Activated CD4-positive, alpha-beta T cell treated with anti-CD3 and anti-CD28 coated beads for 36 hours (primary cell): ENCODE results near the gene CDNF. TPM values are rescaled to one million over a fixed set of nuclear protein-coding genes. Genes with fewer than 3 reads are reported as not detected.
"Not testable (repeated sequence)": the region's sequence is repeated elsewhere in the genome, so short reads cannot be mapped to it uniquely, and the experiment has no call there.

Experiments
- ATAC-seq: fragments of 200-7000 bp; cut with Tn5 transposase; one replicate; pipeline ENCODE4 v1.10.0; 2021; ENCODE audit warnings: mild to moderate bottlenecking, moderate library complexity
- CTCF ChIA-PET: fragments of 350-600 bp; sonication (Branson Sonifier 250); formaldehyde crosslinking; loops from one replicate; lab custom pipeline; 2021; ENCODE audit warnings: antibody characterized with exemption; lab: Charles Lee
- POLR2A ChIA-PET: fragments of 350-600 bp; sonication (Branson Sonifier 250); formaldehyde crosslinking; loops from one replicate; lab custom pipeline; 2021; ENCODE audit warnings: antibody characterized with exemption, inconsistent platforms; lab: Charles Lee
- DNase-seq: peaks from one replicate; pipeline ENCODE4 v3.0.0-alpha.2; 2020
- H3K27ac Mint-ChIP-seq: one replicate; pipeline ENCODE4 v1.8.0; 2021; ENCODE audit warnings: mixed read lengths
- H3K27me3 Mint-ChIP-seq: one replicate; pipeline ENCODE4 v1.8.0; 2021; ENCODE audit warnings: mixed read lengths
- H3K36me3 Mint-ChIP-seq: one replicate; pipeline ENCODE4 v1.8.0; 2021; ENCODE audit warnings: low read depth, mixed read lengths
- H3K4me1 Mint-ChIP-seq: one replicate; pipeline ENCODE4 v1.8.0; 2021; ENCODE audit warnings: mixed read lengths
- H3K4me3 Mint-ChIP-seq: one replicate; pipeline ENCODE4 v1.8.0; 2021; ENCODE audit warnings: mild to moderate bottlenecking, moderate library complexity, mixed read lengths
- H3K9me3 Mint-ChIP-seq: one replicate; pipeline ENCODE4 v1.8.0; 2021; ENCODE audit warnings: low read depth, mixed read lengths
- intact Hi-C, 2 experiments: fragments of 100-400 bp; cut with DNase I in 1 of 2; cut with micrococcal nuclease in 1 of 2; formaldehyde crosslinking; loops; one replicate each; pipeline versions ENCODE4 v1.14.2 to v1.15.1; 2022 to 2024; cut with DNase I, micrococcal nuclease
- total RNA-seq, 2 experiments: library from RNA; stranded (reverse); gene quantifications; one replicate each; pipeline ENCODE4 v1.2.3, GENCODE V29; 2021

Gene CDNF
- total RNA-seq, 2 experiments from 2014 or later, result 2.5 to 2.7 TPM

DNA sequence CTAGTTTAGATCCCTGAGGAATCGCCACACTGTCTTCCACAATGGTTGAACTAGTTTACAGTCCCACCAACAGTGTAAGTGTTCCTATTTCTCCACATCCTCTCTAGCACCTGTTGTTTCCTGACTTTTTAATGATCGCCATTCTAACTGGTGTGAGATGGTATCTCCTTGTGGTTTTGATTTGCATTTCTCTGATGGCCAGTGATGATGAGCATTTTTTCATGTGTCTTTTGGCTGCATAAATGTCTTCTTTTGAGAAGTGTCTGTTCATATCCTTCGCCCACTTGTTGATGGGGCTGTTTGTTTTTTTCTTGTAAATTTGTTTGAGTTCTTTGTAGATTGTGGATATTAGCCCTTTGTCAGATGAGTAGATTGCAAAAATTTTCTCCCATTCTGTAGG, 27.0 kb upstream of the CDNF start:
- H3K9me3 Mint-ChIP-seq, H3K27me3 Mint-ChIP-seq, ATAC-seq, POLR2A ChIA-PET, H3K4me3 Mint-ChIP-seq, H3K27ac Mint-ChIP-seq, DNase-seq, H3K4me1 Mint-ChIP-seq, intact Hi-C loops: not testable (repeated sequence)
- peaks cover 45% of the 10 kb centered on the region for H3K36me3 Mint-ChIP-seq
- CTCF ChIA-PET, result interaction anchor here (0.6 kb wide), 1 partner anchor 18 kb away, joined by 5 read pairs; no protein-coding TSS in a partner anchor

DNA sequence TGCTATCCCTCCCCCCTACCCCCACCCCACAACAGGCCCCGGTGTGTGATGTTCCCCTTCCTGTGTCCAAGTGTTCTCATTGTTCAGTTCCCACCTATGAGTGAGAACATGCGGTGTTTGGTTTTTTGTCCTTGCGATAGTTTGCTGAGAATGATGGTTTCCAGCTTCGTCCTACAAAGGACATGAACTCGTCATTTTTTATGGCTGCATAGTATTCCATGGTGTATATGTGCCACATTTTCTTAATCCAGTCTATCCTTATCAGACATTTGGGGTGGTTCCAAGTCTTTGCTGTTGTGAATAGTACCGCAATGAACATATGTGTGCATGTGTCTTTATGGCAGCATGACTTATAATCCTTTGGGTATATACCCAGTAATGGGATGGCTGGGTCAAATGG, 26.6 kb upstream of the CDNF start:
- H3K27me3 Mint-ChIP-seq, CTCF ChIA-PET, H3K4me1 Mint-ChIP-seq, POLR2A ChIA-PET, DNase-seq, H3K4me3 Mint-ChIP-seq, H3K9me3 Mint-ChIP-seq, H3K27ac Mint-ChIP-seq, intact Hi-C loops, ATAC-seq: not testable (repeated sequence)
- peaks cover 42% of the 10 kb centered on the region for H3K36me3 Mint-ChIP-seq

DNA sequence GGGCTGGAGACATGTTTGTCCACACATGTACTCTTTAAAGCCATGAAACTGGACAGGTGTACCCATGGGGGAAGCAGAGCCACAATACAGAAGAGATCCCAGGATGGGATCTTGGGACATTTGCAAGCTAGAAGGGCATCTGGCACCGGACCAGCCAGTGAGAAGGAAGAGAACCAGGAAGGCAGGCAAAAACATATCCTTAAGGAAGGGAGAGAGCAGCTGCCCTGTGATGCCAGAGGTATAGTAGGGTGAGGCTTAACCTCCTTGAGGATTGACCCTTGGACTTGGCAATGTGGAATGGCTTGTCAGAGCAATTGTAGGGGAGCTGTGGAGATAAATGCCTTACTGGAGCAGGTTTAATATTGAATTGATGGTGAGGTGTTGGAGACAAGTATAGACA, 23.0 kb upstream of the CDNF start:
- H3K36me3 Mint-ChIP-seq, result peaks cover 44% of the 10 kb centered on the region
- ATAC-seq (no peak), DNase-seq (no peak)
- H3K27ac Mint-ChIP-seq, result no peak overlapping the region
- intact Hi-C loops, result no loop called here
- H3K4me1 Mint-ChIP-seq, result no peaks in the 10 kb centered on the region
- H3K4me3 Mint-ChIP-seq, result no peak overlapping the region
- CTCF ChIA-PET, result interaction anchor here (0.5 to 1.0 kb wide), 3 partner anchors 11 to 574 kb away, joined by 3 to 4 read pairs (median 3); no protein-coding TSS in a partner anchor
- no peaks in the 10 kb centered on the region for H3K27me3 Mint-ChIP-seq
- POLR2A ChIA-PET, result interaction anchor here (0.6 kb wide), 1 partner anchor 17 kb away, joined by 3 read pairs; no protein-coding TSS in a partner anchor
- H3K9me3 Mint-ChIP-seq, result no peaks in the 10 kb centered on the region

DNA sequence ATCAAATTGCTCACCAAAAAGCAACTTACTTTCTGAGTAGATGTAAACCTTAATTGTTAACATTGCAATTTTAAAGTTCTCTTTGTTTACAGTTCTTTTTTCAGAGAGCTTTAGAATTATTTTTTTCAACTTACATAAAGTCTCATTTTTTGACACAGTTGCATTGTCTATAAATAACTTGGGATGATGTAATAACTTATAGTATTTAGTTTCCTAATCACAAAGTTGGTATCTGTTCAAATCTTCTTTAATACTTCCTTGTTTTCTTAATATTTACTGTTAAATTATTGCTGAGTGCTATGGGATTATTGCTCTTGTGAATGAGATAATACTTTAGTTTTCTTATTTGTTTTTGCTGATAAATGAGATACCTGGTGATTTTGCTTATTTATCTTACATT, 21.9 kb upstream of the CDNF start:
- DNase-seq, result no peak
- H3K27me3 Mint-ChIP-seq, result no peaks in the 10 kb centered on the region
- H3K4me1 Mint-ChIP-seq, result no peaks in the 10 kb centered on the region
- intact Hi-C loops, result no loop called here
- H3K4me3 Mint-ChIP-seq, result no peak overlapping the region
- H3K27ac Mint-ChIP-seq, result no peak overlapping the region
- POLR2A ChIA-PET, result no interaction called here
- H3K9me3 Mint-ChIP-seq, result no peaks in the 10 kb centered on the region
- CTCF ChIA-PET, result interaction anchor here (1.0 to 1.5 kb wide), 3 partner anchors 10 to 93 kb away, joined by 3 to 4 read pairs (median 3); no protein-coding TSS in a partner anchor
- H3K36me3 Mint-ChIP-seq, result peaks cover 37% of the 10 kb centered on the region
- no peak for ATAC-seq

DNA sequence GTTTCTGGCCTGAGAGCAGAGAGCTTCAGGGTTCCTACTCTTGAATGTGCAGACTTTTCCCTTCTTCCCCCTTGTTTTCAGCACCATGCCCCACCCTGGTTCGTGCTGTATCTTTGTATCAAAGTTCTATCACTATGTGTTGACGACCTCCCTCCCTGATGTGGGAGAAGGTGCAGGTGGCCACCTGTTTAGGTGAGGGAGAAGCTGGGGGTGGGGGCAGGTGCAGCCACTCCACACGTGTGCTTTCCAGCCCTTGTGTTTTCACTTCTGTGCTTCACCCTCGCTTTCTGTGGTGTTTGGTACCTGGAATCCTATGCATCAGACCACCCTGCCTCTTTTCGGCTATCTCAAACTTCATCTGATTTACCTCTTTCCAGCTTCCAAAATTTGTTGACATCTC, 21.2 kb upstream of the CDNF start:
- Mint-ChIP-seq H3K27me3 (no peaks in the 10 kb centered on the region), H3K4me1 (no peaks in the 10 kb centered on the region), H3K9me3 (no peaks in the 10 kb centered on the region), H3K4me3 (no peak overlapping the region), H3K36me3 (peaks cover 38% of the 10 kb centered on the region), H3K27ac (no peak overlapping the region)
- POLR2A ChIA-PET, result no interaction called here
- CTCF ChIA-PET, result interaction anchor here (1.0 to 1.5 kb wide), 3 partner anchors 11 to 94 kb away, joined by 3 to 4 read pairs (median 3); no protein-coding TSS in a partner anchor
- intact Hi-C loops, result no loop called here
- no peak for ATAC-seq
- no peak for DNase-seq

DNA sequence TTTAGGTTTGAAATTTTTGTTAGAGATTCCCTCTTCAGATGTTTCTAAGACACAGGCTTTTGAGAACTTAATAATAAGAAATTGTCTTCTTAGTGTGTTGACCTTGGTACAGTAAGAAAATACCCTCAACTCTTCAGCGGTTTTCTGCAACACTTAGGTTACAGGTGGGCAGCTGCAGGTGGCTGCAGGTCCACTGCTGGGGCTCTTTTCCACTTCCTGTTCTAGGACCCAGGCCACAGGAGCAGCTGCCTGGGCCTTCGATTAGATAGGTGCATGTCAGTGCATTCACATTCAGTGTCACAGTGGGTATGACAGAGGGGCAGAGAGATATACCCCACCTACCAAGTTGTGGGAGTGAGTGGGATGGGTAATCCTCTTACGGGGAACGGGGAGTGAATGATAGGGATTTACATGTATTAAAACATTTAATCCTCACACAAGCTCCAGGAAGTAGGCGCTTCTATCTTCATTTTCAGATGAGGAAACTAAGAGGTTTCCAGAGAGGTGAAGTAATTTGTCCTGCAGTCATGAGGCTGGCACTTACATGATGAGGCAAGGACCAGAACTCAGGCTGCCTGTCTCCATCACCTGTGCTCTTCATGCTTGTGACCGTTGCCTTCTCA, 20.6 kb upstream of the CDNF start:
- no peak for ATAC-seq
- ChIA-PET CTCF (interaction anchor here (1.2 to 1.5 kb wide), 2 partner anchors 13 to 95 kb away, joined by 3 to 4 read pairs; no protein-coding TSS in a partner anchor), POLR2A (no interaction called here)
- intact Hi-C loops, result no loop called here
- Mint-ChIP-seq H3K9me3 (no peaks in the 10 kb centered on the region), H3K27ac (no peak overlapping the region), H3K27me3 (no peaks in the 10 kb centered on the region), H3K4me3 (no peak overlapping the region), H3K36me3 (peaks cover 33% of the 10 kb centered on the region), H3K4me1 (no peaks in the 10 kb centered on the region)
- no peak for DNase-seq

DNA sequence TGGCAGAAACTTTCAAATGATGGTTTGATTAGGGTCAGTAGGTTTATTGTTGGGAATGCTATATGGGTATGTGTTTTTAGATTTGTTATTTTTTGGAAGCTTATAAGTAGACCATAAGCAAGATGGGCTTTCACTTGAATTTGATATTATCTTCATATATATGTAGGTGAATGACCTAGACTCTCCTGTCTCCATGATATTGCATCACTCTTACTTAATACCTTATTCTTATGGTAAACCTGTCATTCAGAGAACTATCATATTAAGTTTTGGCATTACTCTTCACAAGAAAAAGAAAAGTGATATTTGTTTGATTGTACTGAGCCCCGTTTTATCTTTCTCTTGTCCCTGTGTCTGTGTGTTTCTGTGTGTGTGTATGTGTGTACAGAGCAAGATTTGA, 17.6 kb upstream of the CDNF start:
- ChIA-PET CTCF (no interaction called here), POLR2A (interaction anchor here (2.0 kb wide), 1 partner anchor 17 kb away, joined by 5 read pairs; the partner anchor contains the start of genes CDNF, HSPA14 and MSANTD7)
- ATAC-seq (no peak), DNase-seq (no peak)
- H3K4me3 Mint-ChIP-seq, result no peak overlapping the region
- intact Hi-C loops, result no loop called here
- peaks cover 28% of the 10 kb centered on the region for H3K36me3 Mint-ChIP-seq
- H3K27ac Mint-ChIP-seq, result no peak overlapping the region
- H3K27me3 Mint-ChIP-seq, result no peaks in the 10 kb centered on the region
- no peaks in the 10 kb centered on the region for H3K4me1 Mint-ChIP-seq
- no peaks in the 10 kb centered on the region for H3K9me3 Mint-ChIP-seq

DNA sequence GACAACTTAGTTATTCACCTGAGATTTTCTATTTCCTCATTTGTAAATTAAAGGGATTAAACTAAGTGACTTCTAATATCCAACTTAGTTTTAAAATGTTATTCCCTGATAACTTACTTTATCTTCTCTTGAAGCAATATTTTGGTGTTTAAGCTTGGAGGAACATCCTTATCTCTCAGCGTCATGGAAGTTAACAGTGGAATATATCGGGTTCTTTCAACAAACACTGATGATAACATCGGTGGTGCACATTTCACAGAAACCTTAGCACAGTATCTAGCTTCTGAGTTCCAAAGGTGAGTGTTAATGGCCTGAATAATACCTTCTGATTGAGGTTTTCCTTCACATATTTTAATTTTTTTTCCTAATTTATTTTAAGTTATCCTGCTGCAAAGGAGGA, 14.4 kb upstream of the CDNF start:
- H3K27ac Mint-ChIP-seq, result no peak overlapping the region
- ATAC-seq (no peak), DNase-seq (no peak)
- no peaks in the 10 kb centered on the region for H3K4me1 Mint-ChIP-seq
- peaks cover 17% of the 10 kb centered on the region for H3K36me3 Mint-ChIP-seq
- intact Hi-C loops, result no loop called here
- no peaks in the 10 kb centered on the region for H3K9me3 Mint-ChIP-seq
- CTCF ChIA-PET, result interaction anchor here (0.9 to 1.0 kb wide), 2 partner anchors 11 to 315 kb away, joined by 3 read pairs; no protein-coding TSS in a partner anchor
- no peaks in the 10 kb centered on the region for H3K27me3 Mint-ChIP-seq
- no peak overlapping the region for H3K4me3 Mint-ChIP-seq
- POLR2A ChIA-PET, result no interaction called here

DNA sequence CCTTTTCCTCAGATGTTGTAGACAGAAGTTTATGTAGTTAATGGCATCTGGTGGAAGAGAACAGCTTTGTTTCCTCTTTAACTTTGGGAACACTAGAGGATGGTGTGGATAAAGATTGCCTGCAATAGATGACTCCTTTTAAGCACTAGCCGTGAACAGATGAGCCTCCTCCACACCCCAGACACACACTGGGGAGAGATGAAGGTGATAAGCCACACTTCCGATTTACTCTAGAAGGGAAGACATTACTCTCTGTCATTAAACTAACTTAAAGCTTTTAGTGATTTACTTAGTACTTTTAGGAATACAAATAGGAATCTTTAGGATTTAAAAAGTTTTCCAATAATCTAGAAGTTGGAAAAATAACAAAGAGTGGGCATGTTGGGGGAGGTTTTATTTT, 7.1 kb upstream of the CDNF start:
- H3K4me1 Mint-ChIP-seq, result peaks cover 6% of the 10 kb centered on the region
- ChIA-PET POLR2A (no interaction called here), CTCF (interaction anchor here (0.8 kb wide), 1 partner anchor 41 kb away, joined by 3 read pairs; no protein-coding TSS in a partner anchor)

DNA sequence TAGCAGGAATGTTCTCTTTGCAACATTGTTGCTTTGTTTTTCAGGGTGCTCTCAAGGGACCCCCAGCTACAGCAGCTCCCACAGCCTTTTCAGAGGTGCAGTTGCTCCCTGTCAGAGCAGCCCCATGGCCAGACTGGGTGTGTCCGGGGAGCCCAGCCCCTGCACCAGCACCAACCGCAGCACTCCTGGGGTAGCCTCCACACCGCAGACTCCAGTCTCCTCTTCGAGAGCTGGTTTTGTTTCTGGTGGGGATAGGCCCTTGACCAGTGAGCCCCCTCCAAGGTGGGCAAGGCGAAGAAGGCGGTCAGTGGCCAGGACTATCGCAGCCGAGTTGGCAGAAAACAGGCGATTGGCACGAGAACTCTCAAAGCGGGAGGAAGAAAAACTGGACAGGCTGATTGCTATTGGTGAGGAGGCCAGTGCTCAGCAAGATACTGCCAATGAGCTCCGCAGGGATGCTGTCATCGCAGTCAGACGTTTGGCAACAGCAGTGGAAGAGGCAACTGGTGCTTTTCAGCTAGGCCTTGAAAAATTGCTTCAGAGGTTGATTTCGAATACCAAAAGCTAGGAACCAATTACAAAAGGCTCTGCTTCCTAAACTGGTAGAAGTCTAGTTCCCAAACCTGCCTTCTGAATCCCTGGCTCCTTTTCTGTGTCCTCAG, 5.6 kb upstream of the CDNF start:
- H3K27me3 Mint-ChIP-seq, result no peaks in the 10 kb centered on the region
- CTCF ChIA-PET, result interaction anchor here (0.7 kb wide), 1 partner anchor 91 kb away, joined by 4 read pairs; no protein-coding TSS in a partner anchor
- H3K36me3 Mint-ChIP-seq, result peaks cover 51% of the 10 kb centered on the region
- no peak overlapping the region for H3K4me3 Mint-ChIP-seq
- peaks cover 10% of the 10 kb centered on the region for H3K4me1 Mint-ChIP-seq
- DNase-seq (no peak), ATAC-seq (no peak)
- intact Hi-C loops, result no loop called here
- POLR2A ChIA-PET, result interaction anchor here (1.3 kb wide), 1 partner anchor 35 kb away, joined by 6 read pairs; the partner anchor contains the start of gene SUV39H2
- no peak overlapping the region for H3K27ac Mint-ChIP-seq
- no peaks in the 10 kb centered on the region for H3K9me3 Mint-ChIP-seq

More for the DNA sequence above, 7.1 kb upstream of the CDNF start:
- Mint-ChIP-seq H3K27me3 (no peaks in the 10 kb centered on the region), H3K27ac (no peak overlapping the region), H3K36me3 (peaks cover 46% of the 10 kb centered on the region), H3K4me3 (no peak overlapping the region), H3K9me3 (no peaks in the 10 kb centered on the region)
- ATAC-seq (no peak), DNase-seq (no peak)
- intact Hi-C loops, result no loop called here

DNA sequence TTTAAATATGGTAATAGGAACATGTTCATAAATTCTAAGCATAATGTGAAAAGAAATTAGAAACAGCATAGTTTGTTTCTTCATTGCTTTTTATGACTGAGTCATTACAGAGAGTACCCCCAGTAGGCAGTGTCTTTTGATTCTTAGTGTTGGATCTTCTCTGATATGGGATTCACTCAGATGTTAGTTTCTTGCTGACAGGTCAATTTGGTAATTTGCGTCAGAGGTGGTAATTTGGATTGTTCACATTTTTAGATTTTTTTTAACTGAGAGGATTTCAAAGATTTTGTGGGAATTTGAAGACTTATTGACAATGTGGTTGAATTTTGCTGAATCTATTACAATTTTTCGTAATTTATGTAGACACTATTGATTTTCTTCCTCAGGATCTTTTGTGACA, 2.3 kb upstream of the CDNF start:
- Mint-ChIP-seq H3K36me3 (peaks cover 49% of the 10 kb centered on the region), H3K4me3 (peak overlapping the region; percentile 89), H3K27me3 (no peaks in the 10 kb centered on the region), H3K9me3 (no peaks in the 10 kb centered on the region), H3K4me1 (peaks cover 18% of the 10 kb centered on the region), H3K27ac (no peak overlapping the region)
- ATAC-seq (no peak), DNase-seq (no peak)
- CTCF ChIA-PET, result interaction anchor here (0.7 kb wide), 1 partner anchor 304 kb away, joined by 3 read pairs; no protein-coding TSS in a partner anchor
- POLR2A ChIA-PET, result no interaction called here
- intact Hi-C loops, result no loop called here
